ENCODE data around the gene RBBP7.

RBBP7 gene

DNA sequence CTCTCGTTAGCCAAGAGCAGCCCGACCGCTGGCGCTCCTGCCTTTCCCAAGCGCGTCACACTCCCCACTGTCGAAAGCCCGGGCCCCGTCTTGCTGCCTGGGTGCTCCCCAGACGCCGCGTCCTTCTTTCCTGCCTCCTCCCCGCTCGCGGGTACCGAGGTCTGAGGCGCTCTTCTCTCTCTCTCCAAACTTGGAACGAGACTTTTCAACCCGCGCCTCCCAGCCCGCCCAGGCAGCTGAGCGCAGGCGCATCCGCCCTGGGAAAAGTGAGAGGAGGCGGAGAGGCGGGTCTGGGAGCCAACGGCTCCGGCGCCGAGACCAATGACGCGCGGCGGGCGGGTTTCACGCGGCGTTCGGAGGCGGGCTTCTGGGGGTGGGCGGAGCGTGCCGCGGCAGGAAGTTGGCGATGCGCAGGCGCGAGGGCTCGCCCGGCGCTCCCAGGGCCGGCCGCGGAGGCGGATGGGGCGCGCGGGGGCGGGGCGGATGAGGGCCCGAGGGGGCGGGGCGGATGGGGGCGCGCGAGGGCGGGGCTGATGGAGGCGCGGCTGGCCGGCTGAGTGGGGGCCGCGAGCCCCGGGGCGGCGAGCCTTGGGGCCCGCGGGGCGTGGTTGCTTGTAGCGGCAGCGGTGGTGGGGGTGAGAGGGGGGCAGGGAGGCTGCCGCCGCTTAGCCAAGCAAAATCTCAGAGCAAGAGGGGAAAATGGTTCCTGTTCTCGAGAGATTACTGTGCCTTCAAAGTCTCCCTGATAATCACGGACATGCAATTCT, at the start of gene RBBP7:
TSS of gene RBBP7 (minus strand) at position 268 of the 767 bp plus-strand sequence. CDS start 309 bp downstream, outside the sequence.
- DNase-seq = peak; percentile 85

GRCh38 chrX:16918979-16919378, 48.8 kb upstream of the RBBP7 start:
- DNase-seq = no peak

- no peak for DNase-seq
Measured at GRCh38 chrX:16917120-16917519, 47.0 kb upstream of the RBBP7 start.

DNA sequence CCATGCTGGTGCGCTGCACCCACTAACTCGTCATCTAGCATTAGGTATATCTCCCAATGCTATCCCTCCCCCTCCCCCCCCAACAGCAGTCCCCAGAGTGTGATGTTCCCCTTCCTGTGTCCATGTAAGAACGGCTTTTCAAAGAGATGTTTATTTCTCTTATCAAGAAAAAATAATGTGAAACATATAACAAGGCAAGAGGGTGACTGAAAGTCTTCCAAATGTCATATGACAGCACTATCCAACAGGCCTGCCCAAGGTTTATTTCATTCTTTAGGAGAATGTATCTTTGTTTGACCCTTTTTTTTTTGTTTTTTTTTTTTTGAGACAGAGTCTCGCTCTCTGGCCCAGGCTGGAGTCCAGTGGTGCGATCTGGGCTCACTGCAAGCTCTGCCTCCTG, 46.4 kb upstream of the RBBP7 start:
- no peak for DNase-seq

DNA sequence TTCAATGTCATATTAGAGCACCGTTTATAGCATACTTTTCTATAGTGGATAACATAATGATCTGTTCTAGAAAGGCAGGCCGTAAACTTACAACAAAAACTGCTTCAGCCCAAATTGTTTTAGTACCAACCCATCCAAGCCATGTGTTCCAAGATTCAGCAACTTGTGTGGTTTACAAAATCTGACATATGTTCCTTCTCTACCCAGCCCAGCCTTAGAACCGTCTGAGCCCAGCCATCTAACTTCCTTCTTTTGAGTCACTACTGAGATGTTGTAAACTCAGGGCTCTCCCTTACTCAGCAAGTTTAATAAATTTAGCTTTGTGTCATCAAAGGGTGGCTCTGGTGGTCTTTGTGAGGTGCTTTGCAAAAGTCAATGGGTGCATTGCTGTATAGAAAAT, 43.9 kb upstream of the RBBP7 start:
- no peak for DNase-seq

DNA sequence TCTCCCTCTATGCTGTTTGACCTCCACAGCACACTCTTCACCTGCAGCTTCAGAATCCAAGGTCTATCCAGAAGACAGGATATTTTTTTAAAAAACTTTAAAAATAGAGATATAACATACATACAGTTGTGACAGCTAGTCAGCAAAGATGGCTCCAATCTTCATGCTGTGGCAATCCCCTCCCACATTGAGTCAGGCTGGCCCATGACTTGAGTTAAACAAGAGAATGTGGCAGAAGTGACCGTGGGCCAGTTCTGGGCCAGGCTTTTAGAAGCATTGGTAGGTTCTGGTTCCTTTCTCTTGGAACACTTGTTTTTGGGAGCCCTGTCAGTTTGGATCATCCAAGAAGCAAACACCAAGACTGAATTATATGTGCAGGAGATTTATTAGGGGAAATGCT, 40.2 kb upstream of the RBBP7 start:
- no peak for DNase-seq

- no peak for DNase-seq
Measured at GRCh38 chrX:16903274-16904022, 33.3 kb upstream of the RBBP7 start.

DNA sequence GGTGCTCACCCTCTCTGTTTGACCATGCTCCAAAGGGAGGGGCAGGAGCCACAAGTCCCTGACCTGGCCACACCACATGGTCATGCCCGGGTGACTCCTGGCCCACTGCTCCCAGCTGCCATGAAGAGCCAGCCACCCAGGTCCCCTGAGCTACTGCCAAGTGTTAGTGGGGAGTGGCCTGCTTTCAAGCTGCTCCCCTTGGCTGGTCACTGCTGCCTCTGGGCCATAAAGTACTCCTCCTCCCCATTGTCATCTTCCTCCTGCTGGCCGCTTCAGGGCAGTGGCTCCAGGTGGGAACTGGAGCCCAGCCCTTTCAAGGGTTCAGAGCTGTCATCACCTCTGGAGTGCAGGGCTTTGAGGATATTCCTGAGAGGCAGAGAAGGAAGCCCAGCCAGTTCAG, 27.3 kb upstream of the RBBP7 start:
- peak; percentile 10 for DNase-seq

- DNase-seq = peak; percentile 27
Measured at GRCh38 chrX:16892504-16893362, 22.6 kb upstream of the RBBP7 start.

DNA sequence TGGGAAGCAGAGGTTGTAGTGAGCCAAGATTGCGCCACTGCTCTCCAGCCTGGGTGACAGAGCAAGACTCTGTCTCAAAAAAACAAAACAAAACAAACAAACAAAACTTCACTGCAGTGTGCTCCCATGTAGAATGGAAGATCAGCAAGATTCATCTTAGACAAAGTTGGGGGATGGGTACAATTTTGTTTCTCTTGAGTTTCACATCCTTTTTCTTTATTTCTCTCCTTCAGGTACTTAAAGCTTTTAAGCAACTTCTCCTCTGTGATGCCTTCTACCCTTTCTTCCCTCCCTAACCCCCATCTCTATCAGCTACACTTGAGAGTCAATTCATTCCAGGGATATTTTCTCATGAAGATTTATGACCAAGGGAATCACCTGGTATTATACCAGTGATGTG, 15.5 kb upstream of the RBBP7 start:
- no peak for DNase-seq

- no peak for DNase-seq
Measured at GRCh38 chrX:16883487-16883804, 13.3 kb upstream of the RBBP7 start.

DNA sequence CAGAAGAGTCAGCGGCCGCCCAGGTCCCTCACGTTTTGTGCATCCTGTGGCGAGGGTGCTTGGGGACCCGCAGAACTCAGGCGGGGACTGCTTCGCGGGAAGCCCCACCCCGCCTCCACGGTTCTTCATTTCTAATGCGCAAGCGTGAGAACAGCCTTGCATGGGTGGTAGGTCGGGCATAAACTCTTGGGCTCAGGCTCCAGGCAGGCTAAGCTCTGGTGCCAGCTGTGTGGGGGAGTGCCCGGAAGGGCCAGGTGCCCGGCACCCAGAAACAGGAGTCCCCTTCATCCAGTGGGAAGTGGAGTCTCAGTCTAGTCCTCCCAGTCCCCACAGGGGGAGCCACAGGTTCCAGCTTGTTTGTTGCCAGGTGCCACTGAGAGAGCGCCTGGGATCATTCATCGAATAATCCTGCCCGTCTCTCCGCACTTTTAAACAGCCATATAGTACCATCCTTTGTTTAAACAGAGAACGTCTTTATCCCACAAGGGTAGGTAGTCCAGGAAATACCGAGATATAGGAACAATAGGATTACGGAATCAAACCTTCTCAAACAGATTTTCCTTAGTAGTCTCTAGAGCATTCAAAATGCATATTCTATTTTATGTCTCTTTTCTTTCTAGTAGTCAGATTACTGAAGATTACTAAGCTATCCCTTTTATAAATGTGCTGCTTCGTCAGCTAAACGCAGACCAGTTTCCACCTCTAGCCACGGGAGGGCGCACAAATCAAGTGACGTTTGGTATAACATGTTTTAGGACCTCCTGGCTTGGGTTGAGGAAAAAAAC, 12.7 kb upstream of the RBBP7 start:
- peak; percentile 72 for DNase-seq

- peak; percentile 19 for DNase-seq
Measured at GRCh38 chrX:16882169-16882568, 12.0 kb upstream of the RBBP7 start.

- DNase-seq = no peak
Measured at GRCh38 chrX:16876696-16877095, 6.5 kb upstream of the RBBP7 start.

GRCh38 chrX:16874458-16875095, 4.4 kb upstream of the RBBP7 start:
- no peak for DNase-seq

- no peak for DNase-seq
Measured at GRCh38 chrX:16873106-16873505, 2.9 kb upstream of the RBBP7 start.

DNA sequence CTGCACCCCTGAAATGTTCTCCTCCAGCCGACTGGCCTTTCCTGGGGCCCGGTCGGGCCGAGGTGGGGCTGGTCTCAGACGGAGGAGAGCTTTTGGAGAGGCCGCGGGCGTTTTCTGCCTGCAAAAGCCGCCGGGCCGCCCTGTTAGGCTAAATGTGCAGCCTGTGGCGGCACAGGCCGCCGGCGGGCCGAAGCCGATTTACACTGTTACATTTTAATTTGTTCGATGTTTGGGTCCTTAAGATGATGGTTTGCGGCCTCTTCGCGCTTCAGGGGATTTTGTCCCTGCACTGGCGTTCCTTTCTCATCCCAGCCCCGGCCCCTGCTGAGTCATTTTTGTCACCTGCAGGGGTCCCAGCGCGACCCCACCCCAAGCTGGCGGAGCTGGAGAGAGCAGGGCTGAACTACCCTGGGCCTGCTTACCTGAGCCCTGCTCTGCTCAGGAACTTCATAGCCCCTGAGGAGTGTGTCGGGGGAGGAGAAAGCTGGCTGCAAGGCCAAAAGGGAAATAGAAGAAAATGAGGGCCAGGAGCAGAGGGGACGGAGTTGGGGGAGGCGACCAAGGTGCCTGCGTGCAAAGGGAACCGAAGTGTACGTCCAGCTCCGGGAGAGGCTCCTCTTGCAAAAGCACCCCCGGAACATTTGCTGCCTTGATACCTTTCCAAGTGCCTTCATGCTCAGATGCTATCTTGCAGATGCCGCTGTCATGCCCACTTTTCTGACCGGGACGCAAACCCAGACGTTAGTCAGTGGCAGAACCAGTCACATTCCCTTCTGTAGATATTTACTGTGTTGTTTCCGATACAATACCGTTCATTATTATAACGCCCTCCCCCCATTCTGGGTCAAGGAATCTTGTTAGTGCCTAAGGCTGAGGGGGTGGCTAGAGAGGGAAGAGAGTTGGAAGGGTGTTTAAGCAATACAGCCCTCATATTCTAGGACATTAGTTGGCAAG, 977 bp upstream of the RBBP7 start:
- peak; percentile 24 for DNase-seq

- peak; percentile 25 for DNase-seq
Measured at GRCh38 chrX:16869393-16870094, 618 bp downstream of the RBBP7 start.

DNA sequence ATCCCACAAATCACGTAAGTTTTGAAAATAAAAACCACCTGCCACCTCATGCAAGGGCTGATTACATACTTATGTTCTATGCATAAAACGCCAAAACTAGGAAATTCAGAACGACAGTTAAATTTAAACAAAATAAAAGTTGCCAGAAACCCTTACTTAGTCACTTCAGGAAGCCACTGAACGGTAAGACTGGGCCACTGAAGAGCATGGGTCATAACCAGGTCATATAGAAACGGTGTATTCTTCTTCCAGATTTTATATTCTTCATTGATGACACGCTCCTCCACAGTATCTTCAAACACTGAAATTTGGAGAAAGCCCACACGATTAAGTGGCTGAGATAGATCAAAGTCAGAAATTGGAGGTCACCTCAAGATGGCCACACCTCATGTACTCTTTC, 1.2 kb downstream of the RBBP7 start:
- no peak for DNase-seq

GRCh38 chrX:16867947-16868346, 2.2 kb downstream of the RBBP7 start:
- DNase-seq = no peak

All from NCI-H510A (cell line).